ENCODE results near the gene ANKLE1. TPM values are rescaled to one million over a fixed set of nuclear protein-coding genes. Genes with fewer than 3 reads are reported as not detected.

ANKLE1 gene
- total RNA-seq, 1 donor from 2014 or later, result 3.6 TPM

- Mint-ChIP-seq H3K27ac (no peak overlapping the region), H3K4me3 (no peak overlapping the region)
- DNase-seq (ENCODE audit: low spot score in 2 of 2, unreplicated experiment in 2 of 2), result no peak
Measured at GRCh38 chr19:17323964-17324332, 42.2 kb downstream of the ANKLE1 start.

GRCh38 chr19:17324357-17325114 is 42.8 kb downstream of the ANKLE1 start:
- peaks cover 5% of the 10 kb centered on the region for H3K27me3 Mint-ChIP-seq (ENCODE audit: low read depth)
- peaks cover 5% of the 10 kb centered on the region for H3K36me3 Mint-ChIP-seq
- H3K9me3 Mint-ChIP-seq, result no peaks in the 10 kb centered on the region
- no peak for DNase-seq (ENCODE audit: low spot score in 2 of 2, unreplicated experiment in 2 of 2)
- no peak for TF ChIP-seq CTCF (IDR thresholded peaks at IDR 0.05; ENCODE audit: unreplicated experiment)
- H3K27ac Mint-ChIP-seq, result no peak overlapping the region
- H3K4me1 Mint-ChIP-seq, result peaks cover 11% of the 10 kb centered on the region
- no peak overlapping the region for H3K4me3 Mint-ChIP-seq

More at GRCh38 chr19:17323964-17324332, 42.2 kb downstream of the ANKLE1 start:
- TF ChIP-seq CTCF (IDR thresholded peaks at IDR 0.05; ENCODE audit: unreplicated experiment), result no peak
- peaks cover 11% of the 10 kb centered on the region for H3K4me1 Mint-ChIP-seq
- peaks cover 3% of the 10 kb centered on the region for H3K27me3 Mint-ChIP-seq (ENCODE audit: low read depth)
- no peaks in the 10 kb centered on the region for H3K9me3 Mint-ChIP-seq
- H3K36me3 Mint-ChIP-seq, result peaks cover 5% of the 10 kb centered on the region

GRCh38 chr19:17325133-17325532 is 43.4 kb downstream of the ANKLE1 start:
- peaks cover 11% of the 10 kb centered on the region for H3K4me1 Mint-ChIP-seq
- no peak for TF ChIP-seq CTCF (IDR thresholded peaks at IDR 0.05; ENCODE audit: unreplicated experiment)
- H3K9me3 Mint-ChIP-seq, result no peaks in the 10 kb centered on the region
- no peak overlapping the region for H3K27ac Mint-ChIP-seq
- H3K4me3 Mint-ChIP-seq, result no peak overlapping the region
- no peak for DNase-seq (ENCODE audit: low spot score in 2 of 2, unreplicated experiment in 2 of 2)
- peaks cover 9% of the 10 kb centered on the region for H3K27me3 Mint-ChIP-seq (ENCODE audit: low read depth)
- peaks cover 2% of the 10 kb centered on the region for H3K36me3 Mint-ChIP-seq

- Mint-ChIP-seq H3K4me3 (peak overlapping the region; percentile 10), H3K36me3 (peaks cover 6% of the 10 kb centered on the region), H3K27me3 (ENCODE audit: low read depth) (peaks cover 14% of the 10 kb centered on the region), H3K9me3 (no peaks in the 10 kb centered on the region), H3K4me1 (peaks cover 11% of the 10 kb centered on the region), H3K27ac (peak overlapping the region; percentile 26)
- DNase-seq (ENCODE audit: low spot score in 2 of 2, unreplicated experiment in 2 of 2), result no peak
- no peak for TF ChIP-seq CTCF (IDR thresholded peaks at IDR 0.05; ENCODE audit: unreplicated experiment)
Measured at GRCh38 chr19:17325881-17326594, 44.3 kb downstream of the ANKLE1 start.

GRCh38 chr19:17326595-17326966 is 44.9 kb downstream of the ANKLE1 start:
- no peaks in the 10 kb centered on the region for H3K9me3 Mint-ChIP-seq
- H3K36me3 Mint-ChIP-seq, result peaks cover 6% of the 10 kb centered on the region
- H3K4me1 Mint-ChIP-seq, result peaks cover 11% of the 10 kb centered on the region
- TF ChIP-seq CTCF (IDR thresholded peaks at IDR 0.05; ENCODE audit: unreplicated experiment), result no peak
- DNase-seq (ENCODE audit: low spot score in 2 of 2, unreplicated experiment in 2 of 2), result no peak
- peaks cover 14% of the 10 kb centered on the region for H3K27me3 Mint-ChIP-seq (ENCODE audit: low read depth)
- peak overlapping the region; percentile 37 for H3K4me3 Mint-ChIP-seq
- H3K27ac Mint-ChIP-seq, result peak overlapping the region; percentile 43
